NCI-H187 (cell line): Measurements from ENCODE around the gene LEMD2.

ENCODE experiments used
- DNase-seq, 2 experiments: peaks; one replicate each; lab custom pipeline; 2025; lab: John Stamatoyannopoulos, UW

LEMD2 gene

DNA sequence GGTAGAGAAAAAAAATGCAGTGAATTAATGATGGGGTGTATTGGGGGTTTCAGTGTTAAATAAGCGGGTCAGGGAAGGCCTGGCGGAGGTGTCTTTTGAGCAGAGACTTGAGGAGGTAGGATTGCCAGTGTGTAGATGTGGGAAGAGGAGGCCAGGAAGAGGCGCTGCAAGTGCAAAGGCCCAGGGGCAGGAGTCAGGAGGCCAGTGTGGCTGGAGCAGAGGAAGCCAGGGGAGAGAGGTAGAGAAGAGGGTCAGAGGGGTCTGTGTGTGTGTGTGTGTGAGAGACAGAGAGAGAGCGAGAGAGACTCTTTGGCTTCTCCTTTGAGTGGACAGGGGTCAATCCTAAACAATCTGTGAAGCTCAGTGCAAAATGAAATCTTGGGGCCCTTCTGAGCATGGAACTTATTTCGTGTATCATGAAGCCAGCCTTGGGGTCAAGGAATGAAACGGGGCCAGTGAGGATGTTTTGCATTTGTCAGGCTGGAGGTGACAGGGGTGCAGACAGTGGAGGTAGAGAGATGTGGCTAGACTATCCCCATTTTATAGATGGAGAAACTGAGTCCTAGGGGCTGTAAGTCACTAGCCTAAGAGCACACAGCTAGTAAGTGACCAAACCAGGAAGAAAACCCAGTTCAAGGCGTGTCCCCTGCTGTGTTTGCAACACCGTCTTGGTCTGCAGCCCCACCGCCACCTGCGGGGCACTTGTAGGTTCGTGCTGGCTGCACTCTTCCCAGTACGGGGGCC, 32.5 kb downstream of the LEMD2 start:
- no peak for DNase-seq

DNA sequence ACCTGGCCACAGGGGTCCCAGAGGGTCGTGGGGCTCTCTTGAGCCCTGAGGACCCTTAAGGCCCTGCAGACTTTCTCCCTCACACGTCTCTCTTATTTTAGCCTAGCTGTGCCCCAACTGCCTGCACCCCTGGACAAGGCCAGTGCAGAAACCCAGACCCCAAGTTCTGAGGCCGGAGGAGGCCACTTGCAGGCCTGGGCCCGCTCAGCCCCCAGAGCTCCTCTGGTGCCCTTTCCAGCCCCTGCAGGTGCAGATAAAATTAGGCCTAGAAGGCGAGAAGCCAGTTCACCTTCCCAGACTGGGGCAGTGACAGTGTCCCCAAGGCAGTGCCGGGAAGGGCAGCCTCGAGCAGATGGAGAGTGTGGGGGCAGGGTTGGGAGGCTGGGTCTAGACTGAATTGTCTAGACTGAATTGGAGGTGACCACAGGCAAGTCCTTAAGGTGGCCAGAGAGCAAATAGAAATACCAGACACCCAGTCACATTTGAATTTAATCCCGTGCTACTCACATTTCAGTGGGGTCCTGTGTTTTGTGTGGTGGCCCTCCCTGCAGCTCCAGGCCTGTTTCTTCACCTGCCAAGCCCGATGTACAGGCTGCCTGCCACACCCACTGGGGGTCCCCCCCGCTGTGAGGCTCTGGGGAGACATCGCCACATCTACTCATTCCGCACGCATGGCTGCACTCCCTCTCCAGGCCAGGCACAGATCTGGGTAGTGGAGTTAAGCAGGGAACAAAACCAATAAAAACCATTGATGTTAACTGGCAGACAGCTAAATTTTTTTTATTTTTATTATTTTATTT, 33.7 kb downstream of the LEMD2 start:
- DNase-seq, result peak; percentile 93

DNA sequence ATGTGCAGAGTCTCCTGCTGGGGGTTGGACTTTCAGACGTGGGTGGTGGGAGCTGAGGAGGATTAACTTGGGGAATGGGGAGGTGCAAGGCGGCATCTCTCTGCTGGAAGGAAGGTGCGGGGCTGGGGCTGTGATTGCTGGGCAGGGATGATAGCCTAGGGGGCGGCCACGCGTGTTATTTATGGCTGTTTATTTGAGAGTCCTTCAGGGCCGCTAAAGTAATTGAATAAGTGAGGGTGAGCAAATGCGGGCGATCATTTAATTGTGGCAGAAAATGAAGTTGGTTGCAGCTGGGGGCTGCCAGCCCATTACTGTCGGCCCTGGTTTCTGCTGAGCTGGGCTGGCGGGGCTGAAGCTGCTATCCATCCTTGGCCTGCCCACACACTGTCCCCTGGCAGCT, 34.7 kb downstream of the LEMD2 start:
- DNase-seq, result no peak

GRCh38 chr6:33752646-33753015, 36.3 kb downstream of the LEMD2 start:
- no peak for DNase-seq

DNA sequence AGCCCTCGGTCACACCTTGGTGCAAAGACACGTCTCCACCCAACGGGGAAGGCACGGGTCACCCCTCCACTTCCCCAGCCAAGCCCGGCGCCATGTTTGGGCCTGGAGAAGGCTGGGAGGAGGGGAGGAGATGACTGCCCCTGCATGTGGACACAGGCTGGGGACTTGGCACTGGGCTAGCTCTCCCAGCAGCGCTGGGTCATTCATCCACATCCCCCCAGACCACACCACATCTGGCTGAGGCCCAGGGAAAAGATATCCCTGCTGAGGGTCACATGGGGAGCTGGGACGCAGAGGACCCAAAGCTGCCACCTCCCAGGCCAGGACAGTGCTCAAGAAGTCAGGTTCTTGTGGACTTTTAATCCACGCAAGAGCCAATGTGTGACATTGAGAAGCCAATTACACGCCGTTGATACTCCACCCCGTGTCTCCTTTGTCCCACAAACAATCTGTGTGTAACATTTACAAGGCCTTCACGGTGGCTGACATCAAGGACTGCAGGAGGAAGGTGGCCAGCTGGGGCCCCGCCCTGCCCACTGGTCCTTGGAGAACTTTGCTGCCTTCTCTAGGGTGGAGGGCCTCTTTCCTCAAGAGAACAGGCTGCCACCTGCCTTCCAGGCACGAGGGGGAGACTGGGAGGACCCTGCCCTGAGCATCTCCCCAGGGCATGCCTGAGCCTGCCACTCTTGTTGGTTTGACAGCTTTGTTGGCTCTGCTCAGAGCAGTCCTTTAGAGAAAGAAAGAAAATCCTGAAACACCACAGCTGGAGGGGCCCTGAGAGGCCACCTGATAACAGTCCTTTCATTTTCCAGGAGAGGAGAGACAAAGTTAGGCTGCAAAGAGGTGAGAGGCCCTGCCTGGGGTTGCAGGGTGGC, 36.9 kb downstream of the LEMD2 start:
- DNase-seq, result peak; percentile 88 to 90

DNA sequence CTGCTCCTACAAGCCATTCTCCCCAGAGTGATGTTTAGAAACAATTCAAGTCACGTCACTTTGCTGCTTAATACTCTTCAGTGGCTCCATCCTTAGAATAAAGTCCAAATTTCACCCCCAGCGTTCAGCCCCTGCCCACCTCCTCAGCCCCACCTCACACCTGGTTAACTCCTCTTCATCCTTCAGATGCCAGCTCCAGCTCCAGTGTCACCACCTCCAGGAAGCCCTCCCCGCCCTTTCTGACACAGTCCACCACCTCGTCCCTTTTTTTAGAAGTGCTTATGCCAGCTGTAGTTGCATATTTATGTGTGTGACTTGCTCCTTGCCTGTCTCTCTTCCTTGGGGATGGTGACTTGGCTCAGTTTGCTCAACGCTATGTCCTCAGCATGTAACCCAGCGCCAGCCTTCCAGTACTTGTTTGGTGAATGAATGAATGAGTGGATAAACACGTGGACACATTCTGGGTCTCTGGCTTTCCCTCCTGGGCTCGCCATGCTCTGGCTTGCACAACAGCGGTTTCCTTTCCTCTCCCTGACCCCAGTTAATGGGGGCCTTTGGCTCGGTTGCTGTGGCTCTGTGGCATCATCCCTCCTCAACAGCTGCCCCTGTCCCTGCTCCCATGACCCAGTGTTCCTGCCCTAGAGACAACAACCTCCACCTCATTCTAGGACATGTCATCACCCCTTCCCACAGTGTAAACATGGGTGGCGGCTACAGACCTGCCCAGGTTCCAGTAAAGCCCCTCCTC, 38.5 kb downstream of the LEMD2 start:
- DNase-seq, result no peak

DNA sequence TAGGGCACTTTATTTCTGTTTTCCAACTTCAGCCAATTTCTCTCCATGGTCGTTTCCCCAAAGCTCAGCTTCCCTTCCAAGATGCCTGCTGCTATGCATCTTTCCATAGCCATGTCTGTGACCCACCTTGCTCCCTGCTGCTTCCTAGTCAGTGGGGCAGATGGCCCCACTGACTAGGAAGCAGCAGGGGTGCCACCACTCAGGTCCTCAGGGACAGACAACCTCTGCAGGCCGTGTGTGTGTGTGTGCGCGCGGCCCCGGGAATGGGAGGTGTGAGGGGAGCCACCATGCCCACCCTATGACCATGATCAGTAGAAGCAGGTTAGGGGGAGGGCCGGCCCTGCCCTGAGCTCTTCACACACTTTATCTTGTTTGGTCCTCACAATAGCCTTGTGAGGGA, 39.5 kb downstream of the LEMD2 start:
- DNase-seq, result no peak

GRCh38 chr6:33748841-33749240, 40.1 kb downstream of the LEMD2 start:
- no peak for DNase-seq

- no peak for DNase-seq
These were observed 41.1 kb downstream of the LEMD2 start for GRCh38 chr6:33747823-33748222.

DNA sequence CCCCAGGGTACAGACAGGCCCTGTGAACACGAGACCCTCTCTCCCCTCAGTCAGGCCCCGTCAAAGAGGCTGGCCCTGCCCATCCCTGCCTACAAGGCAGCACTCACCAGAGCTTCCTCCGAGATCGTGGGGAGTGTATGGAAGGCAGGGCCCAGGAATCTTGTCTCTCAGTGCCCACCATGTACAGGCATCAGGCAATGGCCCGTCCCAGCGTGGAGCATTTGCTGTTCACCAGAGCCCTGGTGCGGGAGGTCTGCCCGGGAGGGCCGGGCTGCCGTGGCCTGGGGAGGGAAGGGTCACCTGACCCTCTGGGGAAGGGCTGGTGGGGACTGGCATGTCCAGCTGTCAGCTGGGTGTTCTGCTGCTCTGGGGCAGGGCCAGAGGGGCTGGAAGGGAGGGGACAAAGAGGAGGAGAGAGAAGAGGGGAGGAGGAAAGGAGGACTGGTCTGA, 42.3 kb downstream of the LEMD2 start, which contains the start of gene IP6K3:
Gene IP6K3 (minus strand): TSS at position 255 of the 450 bp plus-strand sequence. CDS start 11,429 bp downstream, outside the sequence.
- no peak for DNase-seq

- no peak for DNase-seq
These were observed 42.8 kb downstream of the LEMD2 start for GRCh38 chr6:33746036-33746600.

GRCh38 chr6:33745548-33745947, 43.4 kb downstream of the LEMD2 start:
- DNase-seq, result no peak

DNA sequence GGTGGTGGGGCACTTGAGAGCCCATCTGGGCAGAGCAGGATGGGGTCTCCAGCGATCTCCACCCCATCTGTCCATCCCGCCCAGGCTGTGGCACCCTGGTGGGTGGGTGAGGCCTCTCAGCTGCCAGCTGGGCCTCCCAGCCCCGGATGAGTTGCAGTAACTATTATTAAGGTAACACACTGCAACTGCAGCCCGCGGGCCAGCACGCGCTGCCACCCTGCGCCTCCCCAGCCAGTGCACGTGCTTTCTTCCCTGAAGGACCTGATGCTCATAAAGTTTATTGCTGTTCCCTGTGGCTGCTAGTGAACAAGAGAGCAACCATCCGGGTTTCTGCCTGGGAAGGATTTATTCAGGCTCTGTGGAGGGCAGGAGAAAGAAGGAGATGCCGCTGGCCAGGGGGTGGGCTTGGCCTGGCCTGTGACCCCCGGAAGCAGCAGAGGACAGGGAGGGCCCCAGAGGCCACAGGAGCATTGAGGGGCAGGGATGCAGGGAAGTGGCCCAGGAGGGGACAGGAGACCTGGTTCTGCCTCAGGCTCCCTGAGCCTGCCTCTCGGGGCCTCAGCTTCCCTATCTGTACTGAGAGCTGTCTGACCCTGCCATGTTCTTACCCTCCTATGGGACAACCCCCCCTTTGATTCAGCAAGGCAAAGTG, 43.9 kb downstream of the LEMD2 start:
- DNase-seq, result peak in 1 of 2 experiments; percentile 51

DNA sequence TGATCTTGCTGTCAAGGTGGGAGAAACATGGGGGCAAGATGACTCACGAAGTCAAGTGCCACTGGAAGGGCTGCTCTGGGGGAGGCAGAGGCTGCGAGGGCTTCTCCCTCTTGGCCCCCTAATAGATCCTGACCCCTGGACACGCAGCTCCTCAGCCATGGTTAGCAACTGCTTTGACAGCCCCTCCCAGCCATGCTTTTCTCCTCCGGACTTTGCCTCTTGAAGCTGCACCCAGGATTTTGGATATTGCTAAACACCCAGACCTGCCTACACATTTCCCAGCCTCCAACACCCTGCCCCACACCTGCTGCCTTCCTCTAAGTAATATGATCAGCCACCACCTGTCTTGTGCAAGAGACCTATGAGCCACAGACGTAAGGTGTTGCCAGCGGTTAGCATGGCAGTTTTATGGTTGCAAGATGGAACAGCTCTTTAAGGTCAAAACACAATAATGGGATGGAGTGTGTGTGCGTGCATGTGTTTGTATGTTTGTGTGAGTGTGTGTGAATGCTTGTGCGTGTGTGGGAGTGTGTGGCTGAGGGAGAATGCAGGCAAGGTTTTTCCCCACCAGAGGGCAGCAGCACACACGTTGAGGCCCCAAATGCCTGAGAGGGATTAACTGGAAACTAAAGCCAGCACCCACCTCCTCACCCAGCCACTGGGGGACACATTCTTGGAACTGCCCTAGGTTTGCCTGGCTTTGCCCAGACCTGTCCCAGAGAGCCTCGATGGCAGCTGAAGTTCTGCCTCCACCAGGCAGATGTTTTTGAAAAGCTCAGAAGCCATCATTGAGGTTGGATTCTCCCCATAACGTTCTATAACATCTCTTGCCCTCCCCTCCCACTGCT, 44.7 kb downstream of the LEMD2 start:
- peak; percentile 92 for DNase-seq

DNA sequence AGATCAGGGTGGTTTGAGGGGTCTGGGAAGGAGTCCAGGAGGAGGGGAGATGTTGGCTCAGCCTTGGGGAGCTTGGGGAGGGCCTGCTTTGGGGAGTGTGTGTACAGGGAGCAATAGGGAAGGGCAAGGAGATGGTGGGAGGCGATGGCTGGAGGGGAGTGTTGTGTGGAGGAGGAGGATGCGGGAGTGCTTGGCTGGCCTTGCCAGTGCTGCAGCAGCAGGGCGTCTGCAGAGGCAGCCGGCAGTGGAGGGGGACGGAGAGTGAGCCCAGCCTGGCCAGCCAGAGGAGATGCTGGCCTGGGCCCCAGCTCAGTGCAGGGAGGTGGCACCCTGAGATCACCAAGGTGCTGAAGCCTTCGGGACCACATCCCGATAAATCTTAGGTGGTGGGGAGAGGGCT, 46.1 kb downstream of the LEMD2 start:
- peak in 1 of 2 experiments; percentile 52 for DNase-seq

- DNase-seq, result peak in 1 of 2 experiments; percentile 29
These were observed 46.8 kb downstream of the LEMD2 start for GRCh38 chr6:33742092-33742491.

GRCh38 chr6:33740794-33741193, 48.1 kb downstream of the LEMD2 start:
- no peak for DNase-seq

- no peak for DNase-seq
These were observed 48.7 kb downstream of the LEMD2 start for GRCh38 chr6:33740204-33740608.

DNA sequence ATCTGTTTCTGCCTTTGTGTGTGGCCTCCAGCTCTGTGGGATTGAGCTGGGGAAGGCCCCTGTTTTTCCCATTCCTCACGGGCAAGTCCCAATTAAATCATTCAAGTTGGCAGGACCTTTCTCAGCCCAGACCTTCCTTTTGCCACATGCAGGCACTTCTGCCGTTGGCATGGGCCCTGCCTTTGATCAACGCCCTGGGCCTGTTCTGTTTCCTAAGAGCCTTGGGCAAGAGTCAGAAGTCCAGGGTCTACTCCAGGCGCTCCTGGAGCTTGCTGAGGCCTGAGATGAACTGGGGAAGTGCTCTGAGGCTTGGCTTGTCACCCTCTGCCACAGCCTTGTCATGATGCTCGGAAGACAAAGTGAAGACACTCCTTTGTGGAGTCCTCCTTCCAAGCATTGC, 49.4 kb downstream of the LEMD2 start:
- DNase-seq, result no peak

DNA sequence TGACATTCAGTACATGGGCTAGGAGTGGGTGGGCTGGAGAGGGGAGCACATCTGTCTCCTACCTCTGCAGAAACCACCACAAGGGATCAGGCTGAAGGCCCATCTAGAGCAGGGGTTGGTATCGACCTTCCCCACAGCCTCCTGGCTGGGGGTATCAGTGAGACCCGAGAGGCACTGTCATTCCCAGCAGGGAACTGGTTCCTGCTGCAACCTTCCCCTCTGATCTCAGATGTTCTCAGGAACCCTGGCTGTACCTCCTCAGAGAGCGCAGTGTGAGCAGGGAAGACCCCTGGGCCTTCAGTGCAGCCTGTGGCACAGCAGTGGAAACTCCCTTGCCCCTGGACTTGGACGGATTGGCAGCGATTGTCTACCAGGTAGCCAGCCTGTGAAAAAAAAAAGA, 50.1 kb downstream of the LEMD2 start:
- DNase-seq, result no peak
